OCI-LY3 (cell line): ENCODE results near the gene APOL2.

Experiments used
- CTCF ChIP-seq: fragments of 200-600, 300-600 bp; sonication (generic); IDR thresholded peaks from 2 replicates; pipeline ENCODE4 v1.5.1; 2014; ENCODE audit warnings: antibody characterized with exemption, low read length, low read depth
- EZH2phosphoT487 ChIP-seq: fragments of 200-600 bp; shearing (Covaris generic); IDR thresholded peaks from 2 replicates; pipeline ENCODE4 v1.6.1; 2018; ENCODE audit warnings: antibody characterized with exemption, mixed run types, low read depth

- no peak for TF ChIP-seq CTCF
- TF ChIP-seq EZH2phosphoT487: no peak
Observed at GRCh38 chr22:36208162-36208765, 31.1 kb downstream of the APOL2 start.
